ENCODE measurements around the gene TIMP2. TPM values are rescaled to one million over a fixed set of nuclear protein-coding genes. Genes with fewer than 3 reads are reported as not detected.
A peak's percentile ranks its signal among the peaks of the same experiment; 100 is the strongest.
"Not testable (repeated sequence)": the region's sequence is repeated elsewhere in the genome, so short reads cannot be mapped to it uniquely, and the experiment has no call there.

The TIMP2 gene
- total RNA-seq, 4 donors from 2014 or later = 187 to 456 (median 339) TPM

- Histone ChIP-seq H3K4me1 (peaks cover 0 to 64% (median 32%) of the 10 kb centered on the region in 4 donors), H3K4me3 (no peak overlapping the region), H3K27ac (peak overlapping the region in 2 of 4 donors; percentile 32 to 53), H3K9me3 (no peaks in the 10 kb centered on the region), H3K36me3 (peaks cover 0 to 53% (median 0%) of the 10 kb centered on the region in 3 donors), H3K27me3 (no peaks in the 10 kb centered on the region)
- no peak for DNase-seq (ENCODE audit: low spot score in 2 of 2)
- no peak for TF ChIP-seq EP300 (IDR thresholded peaks at IDR 0.05)
- TF ChIP-seq CTCF (IDR thresholded peaks at IDR 0.05) = no peak
- no peak for TF ChIP-seq POLR2A (IDR thresholded peaks at IDR 0.05)
- WGBS, 2 donors = 79 to 86% methylated on average over 15 of the region's 15 CpGs
These were observed 54.6 kb downstream of the TIMP2 start for GRCh38 chr17:78870621-78871020.

- Histone ChIP-seq H3K27me3 (no peaks in the 10 kb centered on the region), H3K27ac (peak overlapping the region in 2 of 4 donors; percentile 73 to 76), H3K4me1 (peaks cover 0 to 56% (median 18%) of the 10 kb centered on the region in 4 donors), H3K36me3 (peaks cover 0 to 61% (median 0%) of the 10 kb centered on the region in 3 donors), H3K4me3 (no peak overlapping the region), H3K9me3 (no peaks in the 10 kb centered on the region)
- TF ChIP-seq EP300 (IDR thresholded peaks at IDR 0.05) = no peak
- no peak for TF ChIP-seq POLR2A (IDR thresholded peaks at IDR 0.05)
- no peak for TF ChIP-seq CTCF (IDR thresholded peaks at IDR 0.05)
- no peak for DNase-seq (ENCODE audit: low spot score in 2 of 2)
- WGBS, 2 donors = 57 to 58% methylated on average over 7 of the region's 7 CpGs
These were observed 56.8 kb downstream of the TIMP2 start for GRCh38 chr17:78868391-78868790.

GRCh38 chr17:78867046-78867445 lies 58.1 kb downstream of the TIMP2 start:
- not testable (repeated sequence) for DNase-seq (ENCODE audit: low spot score in 2 of 2)
- WGBS, 2 donors = 39 to 54% methylated on average over 3 of the region's 3 CpGs

GRCh38 chr17:78865682-78866390 lies 59.4 kb downstream of the TIMP2 start:
- Histone ChIP-seq H3K4me3 (no peak overlapping the region), H3K9me3 (no peaks in the 10 kb centered on the region), H3K27ac (peak overlapping the region; percentile 17 to 76 (median 56)), H3K36me3 (peaks cover 0 to 48% (median 0%) of the 10 kb centered on the region in 3 donors), H3K27me3 (no peaks in the 10 kb centered on the region), H3K4me1 (peaks cover 0 to 63% (median 17%) of the 10 kb centered on the region in 4 donors)
- TF ChIP-seq CTCF (IDR thresholded peaks at IDR 0.05) (peak; percentile 87 to 95 (median 91)), EP300 (IDR thresholded peaks at IDR 0.05) (peak in 1 of 2 donors; percentile 66), POLR2A (IDR thresholded peaks at IDR 0.05) (no peak)
- DNase-seq (ENCODE audit: low spot score in 2 of 2) = peak; percentile 81 to 85
- 18 to 22% methylated on average over 19 of the region's 19 CpGs for WGBS, 2 donors

More at GRCh38 chr17:78867046-78867445, 58.1 kb downstream of the TIMP2 start:
- Histone ChIP-seq H3K27ac (peak overlapping the region; percentile 17 to 76 (median 56)), H3K36me3 (peaks cover 0 to 60% (median 0%) of the 10 kb centered on the region in 3 donors), H3K4me1 (peaks cover 0 to 52% (median 17%) of the 10 kb centered on the region in 4 donors)
- not testable (repeated sequence) for H3K27me3 ChIP-seq, H3K4me3 ChIP-seq, H3K9me3 ChIP-seq

- 67 to 73% methylated on average over 1 of the region's 1 CpG for WGBS, 2 donors
- H3K27ac ChIP-seq = peak overlapping the region; percentile 8 to 89 (median 26)
- DNase-seq (ENCODE audit: low spot score in 2 of 2) = no peak
- H3K4me3 ChIP-seq = no peak overlapping the region
- H3K4me1 ChIP-seq = peaks cover 0 to 63% (median 17%) of the 10 kb centered on the region in 4 donors
- H3K36me3 ChIP-seq = peaks cover 0 to 45% (median 0%) of the 10 kb centered on the region in 3 donors
- TF ChIP-seq CTCF (IDR thresholded peaks at IDR 0.05) (no peak), POLR2A (IDR thresholded peaks at IDR 0.05) (no peak), EP300 (IDR thresholded peaks at IDR 0.05) (no peak)
- H3K9me3 ChIP-seq = no peaks in the 10 kb centered on the region
- no peaks in the 10 kb centered on the region for H3K27me3 ChIP-seq
These were observed 61.1 kb downstream of the TIMP2 start for GRCh38 chr17:78864117-78864516.

Measured in tibial nerve (tissue), 4 donors.